GM10248 (cell line): ENCODE data around the gene NHS.

Source experiments
- CTCF ChIA-PET: fragments of 300-600 bp; sonication (Branson Sonifier 250); formaldehyde crosslinking; extraction: SDS; loops from one replicate; lab custom pipeline; 2021; ENCODE audit warnings: antibody characterized with exemption; lab: Yijun Ruan, JAX
- POLR2A ChIA-PET: fragments of 350-650 bp; sonication (Branson Sonifier 250); formaldehyde crosslinking; extraction: SDS; loops from one replicate; lab custom pipeline; 2020; ENCODE audit warnings: antibody characterized with exemption; lab: Yijun Ruan, JAX
- DNase-seq: peaks from one replicate; pipeline ENCODE4 v3.0.0; 2012; ENCODE audit errors: extremely low spot score
- TF ChIP-seq, protein P1 (sequence below): IDR thresholded peaks from 2 replicates; pipeline ENCODE4 v1.5.1; 2012; ENCODE audit warnings: mild to moderate bottlenecking, low read depth; ENCODE audit errors: extremely low read depth, missing control alignments, control extremely low read depth

NHS gene

DNA sequence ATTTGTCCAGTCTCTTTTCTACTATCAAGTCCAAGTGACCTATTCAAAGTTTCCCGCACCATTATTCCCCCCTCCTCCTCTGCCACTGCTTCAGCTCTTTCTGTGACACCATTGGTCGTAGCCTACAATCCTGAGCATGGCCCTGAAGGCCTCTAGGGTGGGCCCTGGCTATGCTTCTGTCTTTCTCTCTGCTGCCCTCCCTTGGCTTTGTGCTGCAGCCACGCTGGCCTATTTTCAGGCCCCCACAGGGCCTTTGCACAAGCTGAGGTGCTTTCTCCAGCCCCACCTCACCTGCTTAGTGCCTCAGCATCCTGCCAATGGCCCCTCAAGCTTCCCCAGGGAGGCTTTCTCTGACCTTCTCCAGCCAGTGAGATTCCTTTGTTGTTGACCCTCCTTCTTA, 156.5 kb downstream of the NHS start:
- ChIA-PET CTCF (interaction anchor here (1.3 kb wide), 1 partner anchor 159 kb away, joined by 3 read pairs; no protein-coding TSS in a partner anchor), POLR2A (no interaction called here)
- TF ChIP-seq, protein P1, sequence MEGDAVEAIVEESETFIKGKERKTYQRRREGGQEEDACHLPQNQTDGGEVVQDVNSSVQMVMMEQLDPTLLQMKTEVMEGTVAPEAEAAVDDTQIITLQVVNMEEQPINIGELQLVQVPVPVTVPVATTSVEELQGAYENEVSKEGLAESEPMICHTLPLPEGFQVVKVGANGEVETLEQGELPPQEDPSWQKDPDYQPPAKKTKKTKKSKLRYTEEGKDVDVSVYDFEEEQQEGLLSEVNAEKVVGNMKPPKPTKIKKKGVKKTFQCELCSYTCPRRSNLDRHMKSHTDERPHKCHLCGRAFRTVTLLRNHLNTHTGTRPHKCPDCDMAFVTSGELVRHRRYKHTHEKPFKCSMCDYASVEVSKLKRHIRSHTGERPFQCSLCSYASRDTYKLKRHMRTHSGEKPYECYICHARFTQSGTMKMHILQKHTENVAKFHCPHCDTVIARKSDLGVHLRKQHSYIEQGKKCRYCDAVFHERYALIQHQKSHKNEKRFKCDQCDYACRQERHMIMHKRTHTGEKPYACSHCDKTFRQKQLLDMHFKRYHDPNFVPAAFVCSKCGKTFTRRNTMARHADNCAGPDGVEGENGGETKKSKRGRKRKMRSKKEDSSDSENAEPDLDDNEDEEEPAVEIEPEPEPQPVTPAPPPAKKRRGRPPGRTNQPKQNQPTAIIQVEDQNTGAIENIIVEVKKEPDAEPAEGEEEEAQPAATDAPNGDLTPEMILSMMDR = no peak
- no peak for DNase-seq

DNA sequence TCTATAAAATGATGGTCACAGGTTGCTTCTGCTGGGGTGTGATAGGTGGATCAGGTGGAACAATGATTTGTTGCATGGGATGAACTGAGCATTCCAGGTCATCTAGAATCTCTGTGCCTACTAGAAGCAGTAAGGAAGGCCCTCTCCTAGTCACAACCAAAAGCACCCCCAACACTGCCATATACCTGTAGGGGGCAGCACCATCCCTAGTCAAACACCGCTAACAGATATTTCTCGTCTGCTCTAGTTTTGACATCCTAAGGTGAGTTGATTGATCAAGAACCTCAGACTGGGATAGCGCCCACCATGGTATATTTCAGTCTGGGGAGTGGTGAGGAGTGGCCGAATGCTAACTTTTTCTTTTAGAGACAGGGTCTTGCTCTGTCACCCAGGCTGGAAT, 160.2 kb downstream of the NHS start:
- POLR2A ChIA-PET = no interaction called here
- DNase-seq = peak; percentile 23
- TF ChIP-seq, protein P1 = peak; percentile 41
- CTCF ChIA-PET = interaction anchor here (0.8 to 3.0 kb wide), 5 partner anchors 10 to 155 kb away, joined by 3 to 17 read pairs (median 5); no protein-coding TSS in a partner anchor

DNA sequence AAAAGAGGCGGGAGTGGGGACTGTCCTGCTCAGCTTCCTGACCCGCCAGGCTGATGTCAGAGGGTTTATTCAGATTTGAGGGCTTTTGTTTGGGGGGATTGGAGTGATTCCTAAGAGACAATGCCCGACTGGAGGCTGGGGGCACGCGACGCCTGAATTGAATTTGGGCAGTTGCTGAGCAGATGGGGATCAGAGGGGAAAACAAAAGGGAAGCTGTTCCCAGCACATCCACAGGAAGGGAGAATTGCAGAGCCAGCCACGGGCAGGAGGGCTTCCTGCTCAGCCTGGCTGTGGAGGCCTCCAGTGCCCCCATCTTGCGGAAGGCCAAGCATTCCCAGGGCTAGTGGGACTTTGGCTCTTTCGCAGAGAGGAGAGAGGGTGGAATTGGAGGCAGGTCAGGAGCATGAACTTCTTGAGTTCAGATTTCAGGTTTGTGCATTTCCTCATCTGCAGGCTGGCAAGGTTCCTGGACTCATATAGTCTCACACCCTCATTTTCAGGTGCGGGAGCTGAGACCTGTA, 162.8 kb downstream of the NHS start:
- POLR2A ChIA-PET = no interaction called here
- CTCF ChIA-PET = no interaction called here
- no peak for DNase-seq
- TF ChIP-seq, protein P1 = no peak

DNA sequence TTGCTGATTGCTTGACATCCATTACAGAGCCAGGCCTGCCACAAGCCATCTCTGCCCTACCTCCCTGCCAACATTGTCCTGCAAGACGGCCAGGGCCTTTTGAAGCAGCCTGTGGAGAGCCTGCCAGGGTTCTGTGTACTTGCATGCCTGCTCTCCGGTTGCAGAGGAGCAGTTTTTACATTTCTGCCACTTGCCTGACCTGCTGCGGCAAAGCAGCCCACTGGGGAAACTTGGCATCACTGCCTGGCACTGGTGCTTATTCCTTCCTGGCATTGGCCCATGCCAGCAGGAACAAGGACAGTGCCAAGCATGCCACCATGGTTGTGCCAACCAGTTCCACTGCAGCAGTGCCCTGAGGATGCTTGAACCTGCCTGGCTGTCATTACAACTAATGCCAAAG, 167.1 kb downstream of the NHS start:
- ChIA-PET CTCF (no interaction called here), POLR2A (no interaction called here)
- TF ChIP-seq, protein P1 = no peak
- no peak for DNase-seq

DNA sequence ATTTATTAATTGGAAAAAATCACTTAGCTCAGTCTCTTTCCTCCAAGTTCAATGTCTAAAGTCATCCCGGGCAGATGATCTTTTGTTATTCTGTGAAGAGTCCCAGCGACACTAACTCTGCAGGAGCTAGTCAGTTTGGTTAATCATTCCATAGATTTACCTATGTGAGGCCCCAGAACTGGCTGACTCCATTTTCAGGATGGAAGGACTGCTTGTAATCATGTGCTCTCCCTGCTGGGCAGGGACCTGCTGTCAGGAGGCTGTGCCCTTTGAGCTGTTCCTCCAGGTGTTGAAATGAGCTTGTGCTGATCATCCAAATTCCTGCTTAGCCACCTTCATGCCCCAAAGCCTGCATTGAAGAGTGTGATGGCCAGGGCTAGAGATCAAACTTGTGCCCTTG, 169.8 kb downstream of the NHS start:
- ChIA-PET POLR2A (no interaction called here), CTCF (interaction anchor here (1.0 to 1.2 kb wide), 2 partner anchors 9 kb away, joined by 3 to 4 read pairs; no protein-coding TSS in a partner anchor)
- DNase-seq = no peak
- TF ChIP-seq, protein P1 = no peak

DNA sequence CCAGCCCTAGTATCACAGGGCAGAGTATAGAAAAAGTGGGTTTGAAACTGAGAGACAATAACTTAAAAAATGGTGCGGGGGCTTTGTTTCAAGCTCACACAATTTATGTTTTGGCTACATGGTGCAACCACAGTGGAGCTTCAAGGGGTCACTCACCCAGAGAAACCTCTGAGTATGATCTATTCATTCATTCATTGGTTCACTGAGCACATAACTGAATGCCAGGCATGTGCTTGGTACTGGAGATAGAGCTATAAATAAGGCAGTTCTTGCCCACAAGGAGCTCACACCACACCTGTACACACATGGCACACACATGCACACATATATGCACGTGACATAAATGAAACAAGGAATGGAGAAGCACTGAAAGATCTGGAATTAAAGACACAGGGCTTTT, 171.4 kb downstream of the NHS start:
- POLR2A ChIA-PET = no interaction called here
- DNase-seq = no peak
- CTCF ChIA-PET = no interaction called here
- TF ChIP-seq, protein P1 = no peak
